H1 (cell line): Measurements from ENCODE around the gene FMNL1. TPM values are rescaled to one million over a fixed set of nuclear protein-coding genes. Genes with fewer than 3 reads are reported as not detected.

Experiments
- BACH1 ChIP-seq: IDR thresholded peaks from 2 replicates; pipeline ENCODE4 v1.6.1; 2012; ENCODE audit warnings: low read length, improper control_type of control experiment
- EZH2 ChIP-seq: fragments of 200-600 bp; sonication (generic); IDR thresholded peaks from 2 replicates; pipeline ENCODE4 v1.7.1; 2012; ENCODE audit warnings: low read depth, mild to moderate bottlenecking, moderate library complexity, low read length, inconsistent platforms; ENCODE audit not compliant: severe bottlenecking
- GTF2F1 ChIP-seq: IDR thresholded peaks from 2 replicates; pipeline ENCODE4 v1.6.1; 2012; ENCODE audit warnings: low read depth, low read length, improper control_type of control experiment, borderline replicate concordance
- KDM5A ChIP-seq: fragments of 200-600 bp; IDR thresholded peaks from 2 replicates; pipeline ENCODE4 v1.7.1; 2012; ENCODE audit warnings: mild to moderate bottlenecking, low read length, inconsistent platforms, mixed read lengths
- POU5F1 ChIP-seq: IDR thresholded peaks from 2 replicates; pipeline ENCODE4 v1.6.1; 2011; ENCODE audit warnings: low read depth, mild to moderate bottlenecking, low read length, moderate library complexity
- RBBP5 ChIP-seq: IDR thresholded peaks from 2 replicates; pipeline ENCODE4 v1.7.1; 2012; ENCODE audit warnings: low read depth, mild to moderate bottlenecking, inconsistent platforms, low read length, moderate library complexity, borderline replicate concordance
- RXRA ChIP-seq: IDR thresholded peaks from 2 replicates; pipeline ENCODE4 v1.6.1; 2011; ENCODE audit warnings: low read depth, mild to moderate bottlenecking, low read length, moderate library complexity; ENCODE audit not compliant: insufficient read depth
- SRF ChIP-seq: IDR thresholded peaks from 2 replicates; pipeline ENCODE4 v1.6.1; 2011; ENCODE audit warnings: mild to moderate bottlenecking, low read depth, low read length, moderate library complexity
- TBP ChIP-seq: IDR thresholded peaks from 2 replicates; pipeline ENCODE4 v1.6.1; 2011; ENCODE audit warnings: low read depth, low read length, improper control_type of control experiment
- polyA plus RNA-seq, 7 experiments: library from polyadenylated mRNA; depleted of rRNA in 3 of 7; stranded (reverse) in 5 of 7; unstranded in 2 of 7; fragments of >200 nt in 5 of 7; fragments of 200-250 nt in 2 of 7; gene quantifications; 1 replicate in 5 of 7; 2 replicates in 1 of 7; 4 replicates in 1 of 7; pipeline versions ENCODE4 v1.2.1 to v1.2.3, GENCODE V29; 2011 to 2013; ENCODE audit warnings: missing spikeins in 2 of 7, mixed read lengths in 2 of 7
- total RNA-seq: library from RNA; stranded (reverse); fragmentation: NEBNext Ultra II Directional; extraction: Animal tissue kit (Norgen Biotek cat#: 25700); gene quantifications from 2 replicates; pipeline ENCODE4 v1.2.1, GENCODE V29; 2021
- TF ChIP-seq, protein P1 (sequence below): fragments of 300-600 bp; sonication (generic); IDR thresholded peaks from 2 replicates; pipeline ENCODE4 v1.7.1; 2012; ENCODE audit warnings: low read length, moderate library complexity, mild to moderate bottlenecking, inconsistent platforms; ENCODE audit not compliant: insufficient replicate concordance
- TF ChIP-seq, protein P2 (sequence below): IDR thresholded peaks from 2 replicates; pipeline ENCODE4 v1.6.1; 2011; ENCODE audit warnings: low read length, improper control_type of control experiment

The FMNL1 gene
- total and polyA plus RNA-seq, 2 of the 8 experiments (the other 6 are each of a cell fraction or from before 2014, with no cell fraction given) = 2.5 to 8.6 TPM

DNA sequence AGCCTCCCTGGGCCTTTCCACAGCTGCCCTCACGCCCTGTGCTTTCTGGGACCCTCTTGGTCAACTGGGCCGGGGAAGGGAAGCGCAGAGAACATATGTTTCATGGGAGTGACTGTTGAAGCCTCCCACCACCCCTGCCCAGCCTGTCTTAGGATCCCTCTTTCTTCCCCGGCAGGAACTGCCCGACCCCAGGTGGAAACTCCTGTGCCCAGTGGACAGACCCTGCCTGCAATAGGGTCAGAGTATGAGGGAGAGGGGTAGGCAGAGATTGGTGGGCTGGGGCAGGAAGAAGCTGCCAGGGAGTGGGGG lies 49.5 kb upstream of the FMNL1 start (continued):
- TF ChIP-seq, protein P1, sequence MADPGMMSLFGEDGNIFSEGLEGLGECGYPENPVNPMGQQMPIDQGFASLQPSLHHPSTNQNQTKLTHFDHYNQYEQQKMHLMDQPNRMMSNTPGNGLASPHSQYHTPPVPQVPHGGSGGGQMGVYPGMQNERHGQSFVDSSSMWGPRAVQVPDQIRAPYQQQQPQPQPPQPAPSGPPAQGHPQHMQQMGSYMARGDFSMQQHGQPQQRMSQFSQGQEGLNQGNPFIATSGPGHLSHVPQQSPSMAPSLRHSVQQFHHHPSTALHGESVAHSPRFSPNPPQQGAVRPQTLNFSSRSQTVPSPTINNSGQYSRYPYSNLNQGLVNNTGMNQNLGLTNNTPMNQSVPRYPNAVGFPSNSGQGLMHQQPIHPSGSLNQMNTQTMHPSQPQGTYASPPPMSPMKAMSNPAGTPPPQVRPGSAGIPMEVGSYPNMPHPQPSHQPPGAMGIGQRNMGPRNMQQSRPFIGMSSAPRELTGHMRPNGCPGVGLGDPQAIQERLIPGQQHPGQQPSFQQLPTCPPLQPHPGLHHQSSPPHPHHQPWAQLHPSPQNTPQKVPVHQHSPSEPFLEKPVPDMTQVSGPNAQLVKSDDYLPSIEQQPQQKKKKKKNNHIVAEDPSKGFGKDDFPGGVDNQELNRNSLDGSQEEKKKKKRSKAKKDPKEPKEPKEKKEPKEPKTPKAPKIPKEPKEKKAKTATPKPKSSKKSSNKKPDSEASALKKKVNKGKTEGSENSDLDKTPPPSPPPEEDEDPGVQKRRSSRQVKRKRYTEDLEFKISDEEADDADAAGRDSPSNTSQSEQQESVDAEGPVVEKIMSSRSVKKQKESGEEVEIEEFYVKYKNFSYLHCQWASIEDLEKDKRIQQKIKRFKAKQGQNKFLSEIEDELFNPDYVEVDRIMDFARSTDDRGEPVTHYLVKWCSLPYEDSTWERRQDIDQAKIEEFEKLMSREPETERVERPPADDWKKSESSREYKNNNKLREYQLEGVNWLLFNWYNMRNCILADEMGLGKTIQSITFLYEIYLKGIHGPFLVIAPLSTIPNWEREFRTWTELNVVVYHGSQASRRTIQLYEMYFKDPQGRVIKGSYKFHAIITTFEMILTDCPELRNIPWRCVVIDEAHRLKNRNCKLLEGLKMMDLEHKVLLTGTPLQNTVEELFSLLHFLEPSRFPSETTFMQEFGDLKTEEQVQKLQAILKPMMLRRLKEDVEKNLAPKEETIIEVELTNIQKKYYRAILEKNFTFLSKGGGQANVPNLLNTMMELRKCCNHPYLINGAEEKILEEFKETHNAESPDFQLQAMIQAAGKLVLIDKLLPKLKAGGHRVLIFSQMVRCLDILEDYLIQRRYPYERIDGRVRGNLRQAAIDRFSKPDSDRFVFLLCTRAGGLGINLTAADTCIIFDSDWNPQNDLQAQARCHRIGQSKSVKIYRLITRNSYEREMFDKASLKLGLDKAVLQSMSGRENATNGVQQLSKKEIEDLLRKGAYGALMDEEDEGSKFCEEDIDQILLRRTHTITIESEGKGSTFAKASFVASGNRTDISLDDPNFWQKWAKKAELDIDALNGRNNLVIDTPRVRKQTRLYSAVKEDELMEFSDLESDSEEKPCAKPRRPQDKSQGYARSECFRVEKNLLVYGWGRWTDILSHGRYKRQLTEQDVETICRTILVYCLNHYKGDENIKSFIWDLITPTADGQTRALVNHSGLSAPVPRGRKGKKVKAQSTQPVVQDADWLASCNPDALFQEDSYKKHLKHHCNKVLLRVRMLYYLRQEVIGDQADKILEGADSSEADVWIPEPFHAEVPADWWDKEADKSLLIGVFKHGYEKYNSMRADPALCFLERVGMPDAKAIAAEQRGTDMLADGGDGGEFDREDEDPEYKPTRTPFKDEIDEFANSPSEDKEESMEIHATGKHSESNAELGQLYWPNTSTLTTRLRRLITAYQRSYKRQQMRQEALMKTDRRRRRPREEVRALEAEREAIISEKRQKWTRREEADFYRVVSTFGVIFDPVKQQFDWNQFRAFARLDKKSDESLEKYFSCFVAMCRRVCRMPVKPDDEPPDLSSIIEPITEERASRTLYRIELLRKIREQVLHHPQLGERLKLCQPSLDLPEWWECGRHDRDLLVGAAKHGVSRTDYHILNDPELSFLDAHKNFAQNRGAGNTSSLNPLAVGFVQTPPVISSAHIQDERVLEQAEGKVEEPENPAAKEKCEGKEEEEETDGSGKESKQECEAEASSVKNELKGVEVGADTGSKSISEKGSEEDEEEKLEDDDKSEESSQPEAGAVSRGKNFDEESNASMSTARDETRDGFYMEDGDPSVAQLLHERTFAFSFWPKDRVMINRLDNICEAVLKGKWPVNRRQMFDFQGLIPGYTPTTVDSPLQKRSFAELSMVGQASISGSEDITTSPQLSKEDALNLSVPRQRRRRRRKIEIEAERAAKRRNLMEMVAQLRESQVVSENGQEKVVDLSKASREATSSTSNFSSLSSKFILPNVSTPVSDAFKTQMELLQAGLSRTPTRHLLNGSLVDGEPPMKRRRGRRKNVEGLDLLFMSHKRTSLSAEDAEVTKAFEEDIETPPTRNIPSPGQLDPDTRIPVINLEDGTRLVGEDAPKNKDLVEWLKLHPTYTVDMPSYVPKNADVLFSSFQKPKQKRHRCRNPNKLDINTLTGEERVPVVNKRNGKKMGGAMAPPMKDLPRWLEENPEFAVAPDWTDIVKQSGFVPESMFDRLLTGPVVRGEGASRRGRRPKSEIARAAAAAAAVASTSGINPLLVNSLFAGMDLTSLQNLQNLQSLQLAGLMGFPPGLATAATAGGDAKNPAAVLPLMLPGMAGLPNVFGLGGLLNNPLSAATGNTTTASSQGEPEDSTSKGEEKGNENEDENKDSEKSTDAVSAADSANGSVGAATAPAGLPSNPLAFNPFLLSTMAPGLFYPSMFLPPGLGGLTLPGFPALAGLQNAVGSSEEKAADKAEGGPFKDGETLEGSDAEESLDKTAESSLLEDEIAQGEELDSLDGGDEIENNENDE = no peak
- TF ChIP-seq TBP (no peak), EZH2 (no peak), SRF (no peak), BACH1 (no peak), KDM5A (no peak), RBBP5 (no peak), GTF2F1 (no peak), RXRA (no peak), POU5F1 (no peak)
- TF ChIP-seq, protein P2, sequence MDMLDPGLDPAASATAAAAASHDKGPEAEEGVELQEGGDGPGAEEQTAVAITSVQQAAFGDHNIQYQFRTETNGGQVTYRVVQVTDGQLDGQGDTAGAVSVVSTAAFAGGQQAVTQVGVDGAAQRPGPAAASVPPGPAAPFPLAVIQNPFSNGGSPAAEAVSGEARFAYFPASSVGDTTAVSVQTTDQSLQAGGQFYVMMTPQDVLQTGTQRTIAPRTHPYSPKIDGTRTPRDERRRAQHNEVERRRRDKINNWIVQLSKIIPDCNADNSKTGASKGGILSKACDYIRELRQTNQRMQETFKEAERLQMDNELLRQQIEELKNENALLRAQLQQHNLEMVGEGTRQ = no peak
